ENCODE results near the gene ZMYND19.
"Not testable (repeated sequence)": the region's sequence is repeated elsewhere in the genome, so short reads cannot be mapped to it uniquely, and the experiment has no call there.

Gene ZMYND19

DNA sequence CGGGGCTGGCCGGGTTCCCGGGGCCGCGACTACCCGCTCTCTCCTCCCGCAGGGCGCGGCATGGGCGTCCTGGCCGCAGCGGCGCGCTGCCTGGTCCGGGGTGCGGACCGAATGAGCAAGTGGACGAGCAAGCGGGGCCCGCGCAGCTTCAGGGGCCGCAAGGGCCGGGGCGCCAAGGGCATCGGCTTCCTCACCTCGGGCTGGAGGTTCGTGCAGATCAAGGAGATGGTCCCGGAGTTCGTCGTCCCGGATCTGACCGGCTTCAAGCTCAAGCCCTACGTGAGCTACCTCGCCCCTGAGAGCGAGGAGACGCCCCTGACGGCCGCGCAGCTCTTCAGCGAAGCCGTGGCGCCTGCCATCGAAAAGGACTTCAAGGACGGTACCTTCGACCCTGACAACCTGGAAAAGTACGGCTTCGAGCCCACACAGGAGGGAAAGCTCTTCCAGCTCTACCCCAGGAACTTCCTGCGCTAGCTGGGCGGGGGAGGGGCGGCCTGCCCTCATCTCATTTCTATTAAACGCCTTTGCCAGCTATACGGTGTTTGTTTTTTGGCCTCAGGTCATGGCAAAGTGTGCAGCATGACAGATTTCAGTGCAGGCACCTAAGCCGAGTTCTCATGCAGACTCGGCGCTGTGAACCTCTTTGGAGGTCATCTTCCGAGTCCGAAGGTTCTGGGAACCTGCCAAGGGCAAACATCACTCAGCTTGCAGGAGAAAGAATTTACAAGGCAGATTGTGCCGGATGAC lies 38.1 kb downstream of the ZMYND19 start:
- TF ChIP-seq, protein P1, sequence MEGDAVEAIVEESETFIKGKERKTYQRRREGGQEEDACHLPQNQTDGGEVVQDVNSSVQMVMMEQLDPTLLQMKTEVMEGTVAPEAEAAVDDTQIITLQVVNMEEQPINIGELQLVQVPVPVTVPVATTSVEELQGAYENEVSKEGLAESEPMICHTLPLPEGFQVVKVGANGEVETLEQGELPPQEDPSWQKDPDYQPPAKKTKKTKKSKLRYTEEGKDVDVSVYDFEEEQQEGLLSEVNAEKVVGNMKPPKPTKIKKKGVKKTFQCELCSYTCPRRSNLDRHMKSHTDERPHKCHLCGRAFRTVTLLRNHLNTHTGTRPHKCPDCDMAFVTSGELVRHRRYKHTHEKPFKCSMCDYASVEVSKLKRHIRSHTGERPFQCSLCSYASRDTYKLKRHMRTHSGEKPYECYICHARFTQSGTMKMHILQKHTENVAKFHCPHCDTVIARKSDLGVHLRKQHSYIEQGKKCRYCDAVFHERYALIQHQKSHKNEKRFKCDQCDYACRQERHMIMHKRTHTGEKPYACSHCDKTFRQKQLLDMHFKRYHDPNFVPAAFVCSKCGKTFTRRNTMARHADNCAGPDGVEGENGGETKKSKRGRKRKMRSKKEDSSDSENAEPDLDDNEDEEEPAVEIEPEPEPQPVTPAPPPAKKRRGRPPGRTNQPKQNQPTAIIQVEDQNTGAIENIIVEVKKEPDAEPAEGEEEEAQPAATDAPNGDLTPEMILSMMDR (conservative IDR thresholded peaks at IDR 0.05; ENCODE audit: low read depth, low read length) = no peak
- DNase-seq (ENCODE audit: low read depth) = no peak
- peak overlapping the region; percentile 74 for H3K4me3 ChIP-seq (ENCODE audit: low read length)

GRCh38 chr9:137551264-137552021 lies 38.9 kb downstream of the ZMYND19 start, which contains the start of gene MRPL41:
MRPL41 (plus strand) TSS chr9:137551879; CDS start chr9:137552082, 203 bp downstream.
- TF ChIP-seq, protein P1 (conservative IDR thresholded peaks at IDR 0.05; ENCODE audit: low read depth, low read length) = peak; percentile 59
- no peak for DNase-seq (ENCODE audit: low read depth)
- peak within 1 kb of the TSS; percentile 74 for H3K4me3 ChIP-seq (ENCODE audit: low read length)

DNA sequence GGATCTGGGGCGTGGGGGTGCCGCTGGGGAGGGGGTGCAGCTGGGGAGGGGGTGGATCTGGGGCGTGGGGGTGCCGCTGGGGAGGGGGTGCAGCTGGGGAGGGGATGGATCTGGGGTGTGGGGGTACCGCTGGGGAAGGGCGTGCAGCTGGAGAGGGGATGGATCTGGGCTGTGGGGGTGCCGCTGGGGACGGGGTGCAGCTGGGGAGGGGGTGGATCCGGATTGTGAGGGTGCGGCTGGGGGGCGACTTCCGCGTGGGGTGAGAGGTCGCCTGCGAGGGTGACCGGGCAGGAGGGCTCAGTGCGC lies 39.4 kb downstream of the ZMYND19 start:
- not testable (repeated sequence) for DNase-seq (ENCODE audit: low read depth)
- H3K4me3 ChIP-seq (ENCODE audit: low read length) = peak overlapping the region; percentile 55

- peak within 1 kb of the TSS; percentile 55 for H3K4me3 ChIP-seq (ENCODE audit: low read length)
- TF ChIP-seq, protein P1 (conservative IDR thresholded peaks at IDR 0.05; ENCODE audit: low read depth, low read length) = no peak
- DNase-seq (ENCODE audit: low read depth) = peak; percentile 39
Observed at GRCh38 chr9:137550231-137550621, 40.1 kb downstream of the ZMYND19 start, which contains the start of gene PNPLA7. PNPLA7 (minus strand) TSS chr9:137550402; CDS start chr9:137550197, 205 bp downstream.

DNA sequence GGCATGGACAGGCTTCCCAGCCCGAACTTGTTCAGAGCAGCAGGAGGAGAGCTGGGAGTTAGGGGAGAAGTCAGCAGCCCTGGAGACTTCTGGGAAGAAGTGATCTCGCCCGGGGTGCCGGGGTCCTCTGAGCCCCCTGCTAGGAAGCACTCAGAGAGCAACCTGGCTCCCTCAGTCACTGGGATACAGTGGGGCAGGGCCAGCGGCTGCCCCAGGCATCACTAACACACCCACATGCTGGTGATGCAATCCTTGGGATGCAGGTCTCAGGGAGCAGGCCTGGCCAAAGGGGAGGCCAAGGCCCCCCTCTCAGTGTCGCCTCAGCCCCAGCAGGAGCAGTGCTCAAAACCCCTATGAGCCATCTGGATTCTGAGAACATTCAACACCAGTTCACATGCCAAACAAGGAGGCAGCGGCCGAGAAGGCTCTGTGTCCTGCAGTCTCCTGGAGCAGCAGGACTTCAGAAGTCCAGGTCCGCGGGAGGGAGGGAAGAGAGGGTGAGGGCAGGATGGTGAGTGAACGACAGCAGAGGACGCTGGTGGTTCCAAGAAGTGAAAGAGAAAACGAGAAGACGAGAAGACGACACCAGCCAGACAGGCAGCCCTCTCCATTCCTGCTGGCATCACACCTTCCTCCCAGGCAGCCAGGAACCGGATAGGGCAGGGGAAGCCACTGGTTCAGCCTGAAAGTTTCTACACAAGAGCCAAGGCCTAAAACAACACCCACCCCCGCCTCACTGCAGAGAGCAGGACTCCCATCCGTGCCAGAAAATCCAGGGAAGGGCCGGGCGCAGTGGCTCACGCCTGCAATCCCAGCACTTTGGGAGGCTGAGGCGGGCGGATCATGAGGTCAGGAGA lies 42.4 kb downstream of the ZMYND19 start:
- DNase-seq (ENCODE audit: low read depth) = no peak
- H3K4me3 ChIP-seq (ENCODE audit: low read length) = no peak overlapping the region
- TF ChIP-seq, protein P1 (conservative IDR thresholded peaks at IDR 0.05; ENCODE audit: low read depth, low read length) = no peak

DNA sequence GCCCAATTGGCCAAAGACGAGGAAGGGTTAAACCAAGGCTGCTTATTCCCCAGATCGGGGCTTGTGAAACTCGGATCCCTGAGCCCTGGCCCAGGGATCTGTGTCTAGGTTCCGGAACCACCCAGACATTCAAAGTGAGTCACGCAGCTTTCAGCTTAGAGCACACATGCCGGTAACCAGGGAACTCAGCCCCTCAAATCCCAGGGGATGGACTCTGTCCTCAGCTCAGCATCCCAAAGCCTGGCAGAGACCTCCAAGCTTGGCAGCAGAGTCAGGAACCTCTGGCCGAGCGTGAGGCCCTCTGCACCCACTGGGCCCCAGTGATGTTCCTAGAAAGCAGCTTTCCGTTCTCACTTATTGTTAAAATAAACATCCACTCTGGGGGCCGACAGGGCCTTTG lies 45.2 kb downstream of the ZMYND19 start:
- TF ChIP-seq, protein P1 (conservative IDR thresholded peaks at IDR 0.05; ENCODE audit: low read depth, low read length) = no peak
- no peak overlapping the region for H3K4me3 ChIP-seq (ENCODE audit: low read length)
- no peak for DNase-seq (ENCODE audit: low read depth)

DNA sequence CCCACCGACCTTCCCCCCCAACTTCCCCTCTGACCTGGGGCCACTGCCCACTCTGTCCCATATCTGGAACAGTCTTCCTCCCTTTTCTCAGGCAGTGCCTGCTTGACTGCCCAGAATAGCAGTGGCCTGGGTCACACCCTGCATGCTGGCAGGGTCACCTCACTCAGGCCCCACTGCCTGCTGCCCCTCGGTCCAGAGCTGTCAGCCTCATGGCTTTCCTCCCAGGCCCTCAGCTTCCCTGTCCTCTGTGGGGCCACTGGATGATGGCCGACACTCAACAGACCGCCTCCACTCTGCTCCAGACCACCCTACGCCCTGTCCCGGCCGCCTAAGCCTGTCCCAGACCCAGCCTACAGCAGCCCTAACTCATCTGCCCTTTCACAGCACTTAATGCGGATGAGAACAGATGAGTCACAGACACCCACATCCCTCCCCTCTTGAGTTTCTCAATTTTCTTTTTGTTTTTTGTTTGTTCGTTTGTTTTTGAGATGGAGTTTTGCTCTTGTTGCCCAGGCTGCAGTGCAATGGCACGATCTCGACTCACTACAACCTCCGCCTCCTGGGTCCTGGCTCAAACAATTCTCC lies 46.0 kb downstream of the ZMYND19 start:
- no peak overlapping the region for H3K4me3 ChIP-seq (ENCODE audit: low read length)
- no peak for DNase-seq (ENCODE audit: low read depth)
- TF ChIP-seq, protein P1 (conservative IDR thresholded peaks at IDR 0.05; ENCODE audit: low read depth, low read length) = no peak
